ENCODE results near the gene GM2A.

DNA sequence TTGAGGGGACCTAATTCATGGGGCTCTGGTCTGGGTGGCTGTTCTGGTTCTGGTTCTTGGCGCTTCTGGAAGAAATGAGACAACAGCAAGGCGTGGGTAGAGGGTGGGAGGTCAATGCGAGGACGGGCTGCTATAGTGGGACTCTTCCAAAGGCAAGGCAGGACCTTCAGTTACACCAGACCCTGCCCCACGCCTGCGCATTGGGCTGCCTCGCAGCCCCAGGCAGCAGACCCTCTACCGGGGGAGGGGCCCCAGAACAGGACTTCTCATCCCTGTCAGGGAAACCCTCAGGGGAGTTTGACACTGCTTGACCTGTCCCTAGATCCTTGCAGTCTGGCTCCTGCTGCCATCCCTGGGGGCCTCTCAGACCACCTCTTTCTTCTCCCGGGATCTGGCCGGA is 47.6 kb upstream of the GM2A start:
- no peak for TF ChIP-seq RAD21 (CRISPR knock-in tag; conservative IDR thresholded peaks at IDR 0.05 in 1 of 2, IDR thresholded peaks at IDR 0.05 in 1 of 2)
- no peak for TF ChIP-seq SIN3B (IDR thresholded peaks at IDR 0.05; ENCODE audit: low read depth)
- no peak for TF ChIP-seq POLR2A (conservative IDR thresholded peaks at IDR 0.05)
- TF ChIP-seq NFRKB (IDR thresholded peaks at IDR 0.05; ENCODE audit: low read depth): no peak
- TF ChIP-seq, protein P1, sequence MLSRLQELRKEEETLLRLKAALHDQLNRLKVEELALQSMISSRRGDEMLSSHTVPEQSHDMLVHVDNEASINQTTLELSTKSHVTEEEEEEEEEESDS (CRISPR knock-in tag; IDR thresholded peaks at IDR 0.05): no peak
- TF ChIP-seq, protein P2, sequence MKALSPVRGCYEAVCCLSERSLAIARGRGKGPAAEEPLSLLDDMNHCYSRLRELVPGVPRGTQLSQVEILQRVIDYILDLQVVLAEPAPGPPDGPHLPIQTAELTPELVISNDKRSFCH (CRISPR knock-in tag; IDR thresholded peaks at IDR 0.05): no peak
- TF ChIP-seq, protein P2 (tag; IDR thresholded peaks at IDR 0.05): no peak
- TF ChIP-seq EZH2 (IDR thresholded peaks at IDR 0.05; ENCODE audit: borderline replicate concordance, low read depth, low read length): no peak
- TF ChIP-seq FOXJ3 (CRISPR knock-in tag; IDR thresholded peaks at IDR 0.05): no peak
- TF ChIP-seq KDM4B (IDR thresholded peaks at IDR 0.05; ENCODE audit: borderline replicate concordance in 2 of 2, low read depth in 1 of 2): no peak
- TF ChIP-seq ZNF354B (CRISPR knock-in tag; IDR thresholded peaks at IDR 0.05): no peak
- TF ChIP-seq CREB1 (IDR thresholded peaks at IDR 0.05): no peak
- TF ChIP-seq CREB1 (CRISPR knock-in tag; IDR thresholded peaks at IDR 0.05): no peak
- no peak for TF ChIP-seq RBM39 (optimal IDR thresholded peaks at IDR 0.05; ENCODE audit: low read depth, low read length)
- no peak for TF ChIP-seq CHD2 (IDR thresholded peaks at IDR 0.05; ENCODE audit: low read depth, low read length)
- TF ChIP-seq, protein P3, sequence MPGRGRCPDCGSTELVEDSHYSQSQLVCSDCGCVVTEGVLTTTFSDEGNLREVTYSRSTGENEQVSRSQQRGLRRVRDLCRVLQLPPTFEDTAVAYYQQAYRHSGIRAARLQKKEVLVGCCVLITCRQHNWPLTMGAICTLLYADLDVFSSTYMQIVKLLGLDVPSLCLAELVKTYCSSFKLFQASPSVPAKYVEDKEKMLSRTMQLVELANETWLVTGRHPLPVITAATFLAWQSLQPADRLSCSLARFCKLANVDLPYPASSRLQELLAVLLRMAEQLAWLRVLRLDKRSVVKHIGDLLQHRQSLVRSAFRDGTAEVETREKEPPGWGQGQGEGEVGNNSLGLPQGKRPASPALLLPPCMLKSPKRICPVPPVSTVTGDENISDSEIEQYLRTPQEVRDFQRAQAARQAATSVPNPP (IDR thresholded peaks at IDR 0.05; ENCODE audit: borderline replicate concordance, insufficient read depth, insufficient read length): no peak
